HCT116 (cell line): Measurements from ENCODE around the gene ACOXL. TPM values are rescaled to one million over a fixed set of nuclear protein-coding genes. Genes with fewer than 3 reads are reported as not detected.

Experiments
- ATAC-seq: fragments of 200-7000 bp; cut with Tn5 transposase; 2 replicates; pipeline ENCODE4 v1.9.1; 2020; ENCODE audit warnings: mild to moderate bottlenecking, moderate library complexity
- BruUV-seq: library from RNA; stranded (reverse); fragments of 400-500 nt; replicated peaks from 2 replicates; lab custom pipeline; 2021; lab: Mats Ljungman, UMichigan
- CTCF ChIA-PET: fragments of 300-600 bp; sonication (Branson Sonifier 250); formaldehyde crosslinking; loops from one replicate; lab custom pipeline; 2021; ENCODE audit warnings: antibody characterized with exemption; lab: Charles Lee
- POLR2A ChIA-PET: fragments of 300-600, 350-600 bp; sonication (Branson Sonifier 250); formaldehyde crosslinking; loops from one replicate; lab custom pipeline; 2021; ENCODE audit warnings: antibody characterized with exemption; lab: Charles Lee
- RAD21 ChIA-PET, 2 experiments: fragments of 300-600 bp; sonication (Branson Sonifier 250); formaldehyde crosslinking; loops; one replicate each; lab custom pipeline; 2023; ENCODE audit warnings: low total read pairs in 2 of 2; ENCODE audit not compliant: uncharacterized antibody in 2 of 2, unreplicated experiment in 2 of 2, low non-redundant PET in 1 of 2; lab: Charles Lee
- DNase-seq: peaks from one replicate; pipeline ENCODE4 v3.0.0-alpha.2; 2010; ENCODE audit warnings: low read depth, low spot score
- H2AFZ ChIP-seq: fragments of 200-600 bp; shearing (Covaris generic), sonication (generic); 2 replicates; pipeline ENCODE4 v1.6.1; 2017; ENCODE audit warnings: low read depth, mixed run types, mixed read lengths, antibody characterized with exemption, low read length; ENCODE audit not compliant: poor library complexity, severe bottlenecking
- H3K27ac ChIP-seq: 2 replicates; pipeline ENCODE4 v1.5.1; 2012; ENCODE audit warnings: low read depth, low read length
- H3K27me3 ChIP-seq: fragments of 200-600 bp; sonication (generic); 2 replicates; pipeline ENCODE4 v1.6.1; 2016; ENCODE audit warnings: mixed run types, low read length, mixed read lengths; ENCODE audit not compliant: insufficient read depth
- H3K36me3 ChIP-seq, 2 experiments: fragments of 200-500 bp in 1 of 2; fragments of 200-600 bp in 1 of 2; sonication (Bioruptor generic) in 1 of 2; sonication (generic) in 1 of 2; 2 replicates each; pipeline versions ENCODE4 v1.5.1 to v1.6.1; 2014 to 2016; ENCODE audit warnings: low read length in 2 of 2, inconsistent platforms in 1 of 2, mixed read lengths in 1 of 2, mixed run types in 1 of 2; ENCODE audit not compliant: insufficient read depth in 2 of 2, control insufficient read depth in 1 of 2
- H3K4me1 ChIP-seq, 2 experiments: fragments of 200-600 bp in 1 of 2; sonication (generic) in 1 of 2; 2 replicates each; pipeline versions ENCODE4 v1.5.1 to v1.6.1; 2012 to 2017; ENCODE audit warnings: low read length in 2 of 2, inconsistent platforms in 1 of 2, mild to moderate bottlenecking in 1 of 2, mixed read lengths in 1 of 2, mixed run types in 1 of 2, moderate library complexity in 1 of 2; ENCODE audit not compliant: insufficient read depth in 2 of 2, control insufficient read depth in 1 of 2
- H3K4me2 ChIP-seq: fragments of 200-600 bp; sonication (generic); 2 replicates; pipeline ENCODE4 v1.6.1; 2017; ENCODE audit warnings: mixed run types, low read length, mixed read lengths
- H3K4me3 ChIP-seq, 2 experiments: fragments of 200-600 bp in 1 of 2; sonication (generic) in 1 of 2; replicated peaks in 1 of 2; 2 replicates each; pipeline ENCODE4 v1.5.1; 2011 to 2016; ENCODE audit warnings: low read length in 2 of 2, control low read depth in 1 of 2, low read depth in 1 of 2, mild to moderate bottlenecking in 1 of 2, mixed read lengths in 1 of 2, mixed run types in 1 of 2
- H3K79me2 ChIP-seq: fragments of 200-600 bp; sonication (generic); 2 replicates; pipeline ENCODE4 v1.6.1; 2017; ENCODE audit warnings: mild to moderate bottlenecking, mixed run types, low read length, moderate library complexity, mixed read lengths; ENCODE audit not compliant: insufficient read depth
- H3K9ac ChIP-seq: fragments of 200-600 bp; sonication (generic); 2 replicates; pipeline ENCODE4 v1.6.1; 2016; ENCODE audit warnings: low read length, mixed read lengths
- H3K9me2 ChIP-seq: fragments of 200-600 bp; sonication (generic), shearing (Covaris generic); 2 replicates; pipeline ENCODE4 v1.6.1; 2017; ENCODE audit warnings: mixed run types, mild to moderate bottlenecking, moderate library complexity; ENCODE audit not compliant: insufficient read depth
- H3K9me3 ChIP-seq, 2 experiments: fragments of 200-500 bp in 1 of 2; fragments of 200-600 bp in 1 of 2; sonication (Bioruptor generic) in 1 of 2; sonication (generic) in 1 of 2; 2 replicates each; pipeline ENCODE4 v1.6.1; 2014 to 2017; ENCODE audit warnings: low read length in 2 of 2, mixed read lengths in 2 of 2, inconsistent platforms in 1 of 2, low read depth in 1 of 2, mild to moderate bottlenecking in 1 of 2, mixed run types in 1 of 2, moderate library complexity in 1 of 2; ENCODE audit not compliant: control insufficient read depth in 1 of 2, insufficient read depth in 1 of 2
- H4K20me1 ChIP-seq: fragments of 200-600 bp; sonication (generic), shearing (Covaris generic); 2 replicates; pipeline ENCODE4 v1.6.1; 2017; ENCODE audit warnings: mixed run types, mild to moderate bottlenecking, moderate library complexity; ENCODE audit not compliant: insufficient read depth
- ATF3 ChIP-seq: IDR thresholded peaks from 2 replicates; pipeline ENCODE4 v1.6.1; 2012
- CBX3 ChIP-seq: IDR thresholded peaks from 2 replicates; pipeline ENCODE4 v1.6.1; 2012; ENCODE audit warnings: low read depth
- CEBPB ChIP-seq: IDR thresholded peaks from 2 replicates; pipeline ENCODE4 v1.6.1; 2012; ENCODE audit warnings: low read depth
- CTCF ChIP-seq, 3 experiments: fragments of 200-600 bp in 1 of 3; sonication (generic) in 1 of 3; IDR thresholded peaks in 2 of 3; conservative IDR thresholded peaks in 1 of 3; 2 replicates each; pipeline ENCODE4 v1.5.1; 2012 to 2017; ENCODE audit warnings: low read depth in 2 of 3, low read length in 2 of 3, antibody characterized with exemption in 1 of 3, borderline replicate concordance in 1 of 3, control low read depth in 1 of 3, mild to moderate bottlenecking in 1 of 3, mixed read lengths in 1 of 3, mixed run types in 1 of 3, moderate library complexity in 1 of 3; ENCODE audit not compliant: insufficient read depth in 1 of 3
- ELF1 ChIP-seq: IDR thresholded peaks from 2 replicates; pipeline ENCODE4 v1.6.1; 2012; ENCODE audit warnings: low read depth, borderline replicate concordance
- JUND ChIP-seq: IDR thresholded peaks from 2 replicates; pipeline ENCODE4 v1.6.1; 2012
- POLR2A ChIP-seq: IDR thresholded peaks from 2 replicates; pipeline ENCODE4 v1.7.0; 2011; ENCODE audit warnings: borderline replicate concordance; ENCODE audit not compliant: insufficient read depth, insufficient read length; ENCODE audit errors: extremely low read depth
- SIN3A ChIP-seq: IDR thresholded peaks from 2 replicates; pipeline ENCODE4 v1.6.1; 2012; ENCODE audit warnings: low read depth
- TCF7L2 ChIP-seq: IDR thresholded peaks from 2 replicates; pipeline ENCODE4 v1.7.0; 2011; ENCODE audit warnings: borderline replicate concordance, inconsistent platforms; ENCODE audit not compliant: insufficient read depth, insufficient read length; ENCODE audit errors: extremely low read depth
- YY1 ChIP-seq: IDR thresholded peaks from 2 replicates; pipeline ENCODE4 v1.6.1; 2011; ENCODE audit warnings: low read length, low read depth, moderate library complexity, mild to moderate bottlenecking; ENCODE audit not compliant: insufficient replicate concordance; ENCODE audit errors: extremely low read depth
- intact Hi-C: fragments of 100-400 bp; cut with micrococcal nuclease; formaldehyde crosslinking; loops from 2 replicates; pipeline ENCODE4 v1.10.0; 2022
- total RNA-seq: library from RNA; stranded (reverse); gene quantifications from one replicate; pipeline ENCODE4 v1.2.1, GENCODE V29; 2021; ENCODE audit not compliant: unreplicated experiment
- TF ChIP-seq, protein P1 (sequence below): IDR thresholded peaks from 2 replicates; pipeline ENCODE4 v1.6.1; 2012

The ACOXL gene
- total RNA-seq, 1 experiment from 2014 or later, result 5.5 TPM

DNA sequence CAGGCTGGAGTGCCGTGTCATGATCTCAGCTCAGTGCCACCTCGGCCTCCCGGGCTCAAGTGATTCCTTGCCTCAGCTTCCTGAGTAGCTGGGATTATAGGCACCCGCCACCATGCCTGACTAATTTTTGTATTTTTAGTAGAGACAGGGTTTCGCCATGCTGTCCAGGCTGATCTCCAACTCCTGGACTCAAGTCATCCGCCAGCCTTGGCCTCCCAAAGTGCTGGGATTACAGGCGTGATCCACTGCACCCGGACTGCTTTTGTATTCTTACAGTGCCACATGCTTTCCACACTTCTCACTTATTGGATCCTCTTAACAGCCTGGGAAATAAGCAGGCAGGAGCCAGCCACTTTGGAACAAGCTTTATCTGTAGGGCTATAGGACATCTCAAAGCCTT, 363.1 kb downstream of the ACOXL start:
- Histone ChIP-seq H4K20me1 (no peaks in the 10 kb centered on the region), H3K4me3 (no peak overlapping the region), H2AFZ (no peak overlapping the region), H3K79me2 (no peaks in the 10 kb centered on the region), H3K36me3 (no peaks in the 10 kb centered on the region), H3K4me1 (peaks cover under 1 to 12% of the 10 kb centered on the region in 2 experiments; a peak in 3 of 4 replicates), H3K9ac (no peak overlapping the region), H3K27ac (no peak overlapping the region), H3K4me2 (no peak overlapping the region), H3K27me3 (no peaks in the 10 kb centered on the region), H3K9me2 (no peaks in the 10 kb centered on the region), H3K9me3 (no peaks in the 10 kb centered on the region)
- ChIA-PET POLR2A (no interaction called here), RAD21 (no interaction called here), CTCF (interaction anchor here (1.2 kb wide), 1 partner anchor 22 kb away, joined by 4 read pairs; no protein-coding TSS in a partner anchor)
- intact Hi-C loops, result no loop called here
- ATAC-seq (no peak), DNase-seq (no peak)
- no peak for TF ChIP-seq TCF7L2
- no peak for TF ChIP-seq YY1
- TF ChIP-seq POLR2A, result no peak
- TF ChIP-seq CEBPB, result no peak
- TF ChIP-seq SIN3A, result no peak
- TF ChIP-seq ATF3, result no peak
- TF ChIP-seq, protein P1, sequence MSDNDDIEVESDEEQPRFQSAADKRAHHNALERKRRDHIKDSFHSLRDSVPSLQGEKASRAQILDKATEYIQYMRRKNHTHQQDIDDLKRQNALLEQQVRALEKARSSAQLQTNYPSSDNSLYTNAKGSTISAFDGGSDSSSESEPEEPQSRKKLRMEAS, result no peak
- no peak for TF ChIP-seq ELF1
- no peak for TF ChIP-seq JUND
- no peak for TF ChIP-seq CTCF (IDR thresholded peaks at IDR 0.05 in 2 of 3, conservative IDR thresholded peaks at IDR 0.05 in 1 of 3; ENCODE audit: borderline replicate concordance in 1 of 3, insufficient read depth in 1 of 3, low read depth in 2 of 3, low read length in 2 of 3)
- TF ChIP-seq CBX3, result no peak
- no TSS peak for BruUV-seq
